ENCODE data around the gene PPM1N. TPM values are rescaled to one million over a fixed set of nuclear protein-coding genes. Genes with fewer than 3 reads are reported as not detected.
A peak's percentile ranks its signal among the peaks of the same experiment; 100 is the strongest.

The PPM1N gene
- total and polyA plus RNA-seq, 12 donors, result 0.33 to 3.7 (median 1.6) TPM; not detected in 2

DNA sequence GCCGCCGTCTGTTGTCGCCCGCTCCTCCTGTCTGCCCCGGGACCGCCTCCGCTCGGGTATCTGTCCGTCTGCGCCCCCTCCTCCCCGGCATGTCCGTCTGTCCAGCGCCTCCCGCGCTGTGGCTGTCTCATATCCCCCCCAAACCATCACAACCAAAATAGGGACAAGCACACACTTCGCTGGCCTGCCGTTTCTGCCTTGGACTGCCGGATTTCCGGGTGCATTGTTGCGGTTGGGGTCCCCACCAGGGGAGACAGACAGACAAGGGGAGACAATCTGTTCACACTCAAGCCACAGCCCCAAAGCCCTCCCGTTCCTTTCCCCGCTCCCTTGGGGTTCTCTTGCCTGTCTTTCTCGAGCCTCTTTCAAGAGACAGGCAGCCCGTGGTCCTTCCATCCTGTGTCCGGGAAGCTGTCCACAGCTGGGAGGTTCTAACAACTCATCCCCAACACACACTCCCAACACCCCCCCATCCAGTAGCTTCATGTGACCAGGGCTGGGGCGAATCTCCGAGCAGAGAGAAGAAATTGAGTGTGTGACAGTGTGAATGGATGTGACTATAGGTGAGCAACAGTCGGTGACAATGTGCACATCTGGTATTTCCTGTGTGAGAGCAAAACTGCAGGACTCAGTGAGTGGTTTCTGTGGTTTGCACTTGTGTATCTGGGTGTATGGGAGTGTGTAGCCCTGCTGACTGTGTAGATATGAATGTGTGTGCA lies 47.0 kb upstream of the PPM1N start:
- peaks cover 15 to 23% of the 10 kb centered on the region in 2 donors for H3K4me1 ChIP-seq (replicated peaks in 1 of 2)
- DNase-seq, result peak in 2 of 7 donors; percentile 50 to 68
- intact Hi-C loops (cut with DNase I), result no loop called here
- TF ChIP-seq POLR2A (IDR thresholded peaks at IDR 0.05), result no peak
- no peak for TF ChIP-seq CTCF (IDR thresholded peaks at IDR 0.05)
- no peaks in the 10 kb centered on the region for H3K36me3 ChIP-seq (replicated peaks in 1 of 2)
- peak overlapping the region in 2 of 5 donors; percentile 71 to 87 for H3K27ac ChIP-seq
- WGBS, 4 donors, result 3 to 6% (median 5%) methylated on average over 19 to 28 of the region's 28 CpGs
- peak overlapping the region in 2 of 4 donors; percentile 55 to 71 for H3K4me3 ChIP-seq
- H3K9me3 ChIP-seq (replicated peaks in 1 of 3), result no peaks in the 10 kb centered on the region
- H3K27me3 ChIP-seq, result no peaks in the 10 kb centered on the region

DNA sequence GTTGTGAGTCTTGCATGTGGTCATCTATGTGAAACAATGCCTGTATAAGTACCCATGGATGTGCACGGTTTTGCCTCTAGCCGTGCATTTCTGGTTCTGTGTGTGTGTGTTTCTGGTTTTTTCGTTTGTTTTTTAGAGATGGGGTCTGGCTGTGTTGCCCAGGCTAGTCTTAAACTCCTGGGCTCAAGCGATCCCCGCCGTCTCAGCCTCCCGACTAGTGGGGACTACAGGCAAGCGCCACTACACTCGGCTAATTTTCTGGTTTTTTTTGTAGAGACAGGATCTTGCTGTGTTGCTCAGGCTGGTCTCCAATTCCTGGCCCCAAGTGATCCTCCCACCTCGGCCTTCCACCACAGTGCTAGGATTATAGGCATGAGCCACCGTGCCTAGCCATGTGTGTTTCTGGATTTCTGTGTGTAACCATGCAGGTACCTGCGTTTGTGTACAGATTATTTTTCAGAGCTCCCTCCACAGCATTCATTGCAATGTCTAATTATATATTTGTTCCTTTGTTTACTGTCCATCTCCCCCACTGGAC lies 46.3 kb upstream of the PPM1N start:
- TF ChIP-seq POLR2A (IDR thresholded peaks at IDR 0.05), result no peak
- no peak for TF ChIP-seq CTCF (IDR thresholded peaks at IDR 0.05)
- 73 to 79% (median 74%) methylated on average over 12 of the region's 12 CpGs for WGBS, 4 donors
- Histone ChIP-seq H3K4me1 (replicated peaks in 1 of 2) (peaks cover 18 to 23% of the 10 kb centered on the region in 2 donors), H3K27ac (peak overlapping the region in 1 of 5 donors; percentile 87), H3K27me3 (no peaks in the 10 kb centered on the region), H3K36me3 (replicated peaks in 1 of 2) (no peaks in the 10 kb centered on the region), H3K9me3 (replicated peaks in 1 of 3) (no peaks in the 10 kb centered on the region), H3K4me3 (no peak overlapping the region)
- DNase-seq, result no peak
- intact Hi-C loops (cut with DNase I), result no loop called here

GRCh38 chr19:45455707-45456499 lies 42.3 kb upstream of the PPM1N start:
- DNase-seq, result peak; percentile 93 to 98 (median 97)
- Histone ChIP-seq H3K36me3 (replicated peaks in 1 of 2) (no peaks in the 10 kb centered on the region), H3K27me3 (no peaks in the 10 kb centered on the region), H3K9me3 (replicated peaks in 1 of 3) (no peaks in the 10 kb centered on the region), H3K27ac (peak overlapping the region in 4 of 5 donors; percentile 48 to 85 (median 58)), H3K4me1 (replicated peaks in 1 of 2) (peaks cover 11 to 16% of the 10 kb centered on the region in 2 donors), H3K4me3 (peak overlapping the region in 1 of 4 donors; percentile 19)
- TF ChIP-seq POLR2A (IDR thresholded peaks at IDR 0.05) (no peak), CTCF (IDR thresholded peaks at IDR 0.05) (peak in 1 of 6 experiments; percentile 28)
- WGBS, 4 donors, result 14 to 23% (median 16%) methylated on average over 22 to 27 of the region's 27 CpGs
- intact Hi-C loops (cut with DNase I), result no loop called here

- Histone ChIP-seq H3K4me3 (peak overlapping the region in 1 of 4 donors; percentile 19), H3K4me1 (replicated peaks in 1 of 2) (peaks cover 11 to 16% of the 10 kb centered on the region in 2 donors), H3K27ac (peak overlapping the region in 3 of 5 donors; percentile 48 to 85 (median 63)), H3K27me3 (no peaks in the 10 kb centered on the region), H3K9me3 (replicated peaks in 1 of 3) (no peaks in the 10 kb centered on the region), H3K36me3 (replicated peaks in 1 of 2) (no peaks in the 10 kb centered on the region)
- intact Hi-C loops (cut with DNase I), result no loop called here
- 32 to 50% (median 46%) methylated on average over 2 of the region's 2 CpGs for WGBS, 4 donors
- TF ChIP-seq POLR2A (IDR thresholded peaks at IDR 0.05), result no peak
- DNase-seq, result no peak
These were observed 41.8 kb upstream of the PPM1N start for GRCh38 chr19:45456500-45456815.
